ENCODE data around the gene SYNGR2. TPM values are rescaled to one million over a fixed set of nuclear protein-coding genes. Genes with fewer than 3 reads are reported as not detected.
"Not testable (repeated sequence)": the region's sequence is repeated elsewhere in the genome, so short reads cannot be mapped to it uniquely, and the experiment has no call there.

SYNGR2 gene
- total and polyA plus RNA-seq, 4 experiments from 2014 or later: 60.3 to 234 (median 103) TPM

- no peaks in the 10 kb centered on the region for H3K36me3 Mint-ChIP-seq
- no peak for DNase-seq
- H3K27me3 ChIP-seq (ENCODE audit: insufficient read depth, low read length): no peaks in the 10 kb centered on the region
- H3K4me3 Mint-ChIP-seq: no peak overlapping the region
- peaks cover 2 to 13% (median 7%) of the 10 kb centered on the region in 4 donors for H3K4me1 Mint-ChIP-seq
- ChIA-PET POLR2A (ENCODE audit: partially characterized antibody) (interaction anchor here (1.0 to 1.1 kb wide), 2 partner anchors 21 to 40 kb away, joined by 3 read pairs; no protein-coding TSS in a partner anchor), CTCF (ENCODE audit: partially characterized antibody) (interaction anchor here (1.3 to 1.5 kb wide), 2 partner anchors 10 to 12 kb away, joined by 4 to 5 read pairs; no protein-coding TSS in a partner anchor)
- H3K4me3 ChIP-seq (ENCODE audit: low read length in 2 of 2): no peak overlapping the region
- no peak overlapping the region for H3K27ac ChIP-seq (ENCODE audit: low read depth, low read length)
- H3K4me1 ChIP-seq (ENCODE audit: insufficient read depth, low read length): peaks cover 16% of the 10 kb centered on the region
- no peak overlapping the region for H3K27ac Mint-ChIP-seq
- no peaks in the 10 kb centered on the region for H3K9me3 ChIP-seq (ENCODE audit: control insufficient read depth in 1 of 2, low read length in 2 of 2)
- intact Hi-C loops (cut with micrococcal nuclease): no loop called here
- H3K9me3 Mint-ChIP-seq: peaks cover 0 to 1% (median 0%) of the 10 kb centered on the region in 8 donors
- H3K36me3 ChIP-seq (ENCODE audit: insufficient read depth, low read length): no peaks in the 10 kb centered on the region
- H3K27me3 Mint-ChIP-seq: no peaks in the 10 kb centered on the region
Measured at GRCh38 chr17:78164748-78165607, 3.4 kb upstream of the SYNGR2 start.

- peaks cover 6 to 25% (median 13%) of the 10 kb centered on the region in 4 donors for H3K4me1 Mint-ChIP-seq
- no peak overlapping the region for H3K27ac ChIP-seq (ENCODE audit: low read depth, low read length)
- peaks cover 0 to 9% of the 10 kb centered on the region in 2 donors for H3K36me3 Mint-ChIP-seq
- no peak overlapping the region for H3K27ac Mint-ChIP-seq
- DNase-seq: no peak
- no peaks in the 10 kb centered on the region for H3K27me3 Mint-ChIP-seq
- CTCF ChIA-PET (ENCODE audit: partially characterized antibody): no interaction called here
- POLR2A ChIA-PET (ENCODE audit: partially characterized antibody): interaction anchor here (1.0 kb wide), 1 partner anchor 21 kb away, joined by 5 read pairs; the partner anchor contains the start of gene C17orf99
- H3K36me3 ChIP-seq (ENCODE audit: insufficient read depth, low read length): peaks cover 4% of the 10 kb centered on the region
- H3K9me3 Mint-ChIP-seq: peaks cover 0 to 1% (median 0%) of the 10 kb centered on the region in 8 donors
- intact Hi-C loops (cut with micrococcal nuclease): no loop called here
- no peak overlapping the region for H3K4me3 Mint-ChIP-seq
- H3K27me3 ChIP-seq (ENCODE audit: insufficient read depth, low read length): no peaks in the 10 kb centered on the region
- no peaks in the 10 kb centered on the region for H3K9me3 ChIP-seq (ENCODE audit: control insufficient read depth in 1 of 2, low read length in 2 of 2)
- H3K4me3 ChIP-seq (ENCODE audit: low read length in 2 of 2): no peak overlapping the region
- H3K4me1 ChIP-seq (ENCODE audit: insufficient read depth, low read length): peaks cover 25% of the 10 kb centered on the region
Measured at GRCh38 chr17:78166416-78166815, 2.0 kb upstream of the SYNGR2 start.

- ChIA-PET POLR2A (ENCODE audit: partially characterized antibody) (interaction anchor here (0.8 to 9.1 kb wide), 13 partner anchors 10 to 211 kb away, joined by 3 to 170 read pairs (median 4); partner anchors contain the start of genes TMC8 and TNRC6C), CTCF (ENCODE audit: partially characterized antibody) (interaction anchor here (0.6 to 1.8 kb wide), 4 partner anchors 10 to 93 kb away, joined by 3 to 4 read pairs (median 4); no protein-coding TSS in a partner anchor)
- DNase-seq: peak; percentile 33 to 82 (median 42)
- Mint-ChIP-seq H3K4me3 (peak overlapping the region; percentile 64 to 83 (median 74)), H3K4me1 (peaks cover 25 to 52% (median 40%) of the 10 kb centered on the region in 4 donors), H3K36me3 (peaks cover 0 to 26% of the 10 kb centered on the region in 2 donors), H3K27me3 (no peaks in the 10 kb centered on the region), H3K9me3 (peaks cover 0 to 1% (median 0%) of the 10 kb centered on the region in 8 donors), H3K27ac (peak overlapping the region; percentile 57 to 84 (median 79))
- intact Hi-C loops (cut with micrococcal nuclease): loop anchor here (1.0 to 2.0 kb wide), 2 partner anchors 29 to 38 kb away; partner anchors contain the start of gene TMC8
- Histone ChIP-seq H3K27ac (ENCODE audit: low read depth, low read length) (peak overlapping the region; percentile 87), H3K4me3 (ENCODE audit: low read length in 2 of 2) (peak overlapping the region; percentile 42 to 60), H3K4me1 (ENCODE audit: insufficient read depth, low read length) (peaks cover 49% of the 10 kb centered on the region), H3K27me3 (ENCODE audit: insufficient read depth, low read length) (no peaks in the 10 kb centered on the region), H3K9me3 (ENCODE audit: control insufficient read depth in 1 of 2, low read length in 2 of 2) (no peaks in the 10 kb centered on the region), H3K36me3 (ENCODE audit: insufficient read depth, low read length) (peaks cover 4% of the 10 kb centered on the region)
Measured at GRCh38 chr17:78168903-78169793, 767 bp downstream of the SYNGR2 start.

GRCh38 chr17:78170692-78171590 is 2.6 kb downstream of the SYNGR2 start:
- Histone ChIP-seq H3K27ac (ENCODE audit: low read depth, low read length) (no peak overlapping the region), H3K4me1 (ENCODE audit: insufficient read depth, low read length) (peaks cover 53% of the 10 kb centered on the region), H3K36me3 (ENCODE audit: insufficient read depth, low read length) (peaks cover 4% of the 10 kb centered on the region), H3K27me3 (ENCODE audit: insufficient read depth, low read length) (no peaks in the 10 kb centered on the region), H3K9me3 (ENCODE audit: control insufficient read depth in 1 of 2, low read length in 2 of 2) (no peaks in the 10 kb centered on the region), H3K4me3 (ENCODE audit: low read length in 2 of 2) (no peak overlapping the region)
- Mint-ChIP-seq H3K27ac (peak overlapping the region in 6 of 7 donors; percentile 10 to 83 (median 68)), H3K36me3 (peaks cover 0 to 26% of the 10 kb centered on the region in 2 donors), H3K4me3 (peak overlapping the region in 7 of 8 donors; percentile 11 to 76 (median 61)), H3K4me1 (peaks cover 26 to 67% (median 43%) of the 10 kb centered on the region in 4 donors), H3K9me3 (peaks cover 0 to 1% (median 0%) of the 10 kb centered on the region in 8 donors), H3K27me3 (no peaks in the 10 kb centered on the region)
- no peak for DNase-seq
- CTCF ChIA-PET (ENCODE audit: partially characterized antibody): interaction anchor here (1.1 to 1.8 kb wide), 2 partner anchors 11 to 79 kb away, joined by 4 read pairs; no protein-coding TSS in a partner anchor
- intact Hi-C loops (cut with micrococcal nuclease): no loop called here
- POLR2A ChIA-PET (ENCODE audit: partially characterized antibody): interaction anchor here (1.0 to 9.1 kb wide), 5 partner anchors 16 to 45 kb away, joined by 3 to 170 read pairs (median 5); partner anchors contain the start of genes TK1 and TMC8

DNA sequence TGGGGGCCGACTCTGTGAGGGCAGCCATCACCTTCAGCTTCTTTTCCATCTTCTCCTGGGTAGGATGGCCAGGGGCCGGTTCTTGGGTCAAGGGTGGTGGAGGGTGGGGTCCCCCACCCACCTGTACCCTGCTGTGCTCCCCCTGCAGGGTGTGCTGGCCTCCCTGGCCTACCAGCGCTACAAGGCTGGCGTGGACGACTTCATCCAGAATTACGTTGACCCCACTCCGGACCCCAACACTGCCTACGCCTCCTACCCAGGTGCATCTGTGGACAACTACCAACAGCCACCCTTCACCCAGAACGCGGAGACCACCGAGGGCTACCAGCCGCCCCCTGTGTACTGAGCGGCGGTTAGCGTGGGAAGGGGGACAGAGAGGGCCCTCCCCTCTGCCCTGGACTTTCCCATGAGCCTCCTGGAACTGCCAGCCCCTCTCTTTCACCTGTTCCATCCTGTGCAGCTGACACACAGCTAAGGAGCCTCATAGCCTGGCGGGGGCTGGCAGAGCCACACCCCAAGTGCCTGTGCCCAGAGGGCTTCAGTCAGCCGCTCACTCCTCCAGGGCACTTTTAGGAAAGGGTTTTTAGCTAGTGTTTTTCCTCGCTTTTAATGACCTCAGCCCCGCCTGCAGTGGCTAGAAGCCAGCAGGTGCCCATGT is 3.3 kb downstream of the SYNGR2 start:
- intact Hi-C loops (cut with micrococcal nuclease); H3K27me3 Mint-ChIP-seq; H3K4me3 ChIP-seq (ENCODE audit: low read length in 2 of 2); H3K27me3 ChIP-seq (ENCODE audit: insufficient read depth, low read length); H3K36me3 ChIP-seq (ENCODE audit: insufficient read depth, low read length); H3K9me3 ChIP-seq (ENCODE audit: control insufficient read depth in 1 of 2, low read length in 2 of 2); H3K9me3 Mint-ChIP-seq; DNase-seq; H3K27ac ChIP-seq (ENCODE audit: low read depth, low read length): not testable (repeated sequence)
- H3K4me1 ChIP-seq (ENCODE audit: insufficient read depth, low read length): peaks cover 59% of the 10 kb centered on the region
- CTCF ChIA-PET (ENCODE audit: partially characterized antibody): interaction anchor here (1.1 kb wide), 1 partner anchor 10 kb away, joined by 4 read pairs; no protein-coding TSS in a partner anchor
- peaks cover 27 to 75% (median 49%) of the 10 kb centered on the region in 4 donors for H3K4me1 Mint-ChIP-seq
- H3K4me3 Mint-ChIP-seq: peak overlapping the region in 2 of 8 donors; percentile 15 to 59
- POLR2A ChIA-PET (ENCODE audit: partially characterized antibody): interaction anchor here (1.0 to 9.1 kb wide), 5 partner anchors 15 to 58 kb away, joined by 3 to 170 read pairs (median 5); partner anchors contain the start of gene TK1
- peaks cover 0 to 26% of the 10 kb centered on the region in 2 donors for H3K36me3 Mint-ChIP-seq
- peak overlapping the region in 6 of 7 donors; percentile 17 to 82 (median 66) for H3K27ac Mint-ChIP-seq
